Skeletal muscle tissue (tissue), 4 donors: ENCODE measurements around the gene NR4A3. TPM values are rescaled to one million over a fixed set of nuclear protein-coding genes. Genes with fewer than 3 reads are reported as not detected.
"Not testable (repeated sequence)": the region's sequence is repeated elsewhere in the genome, so short reads cannot be mapped to it uniquely, and the experiment has no call there.

Experiments used
- H3K27ac ChIP-seq: one replicate; pipeline ENCODE4 v1.7.0; 2013; ENCODE audit warnings: mild to moderate bottlenecking, low read depth, low read length, inconsistent platforms
- H3K27me3 ChIP-seq, 3 donors: one replicate each; pipeline ENCODE4 v1.7.0; 2013; ENCODE audit warnings: low read length in 3 of 3; ENCODE audit not compliant: control insufficient read depth in 3 of 3, insufficient read depth in 3 of 3
- H3K36me3 ChIP-seq, 3 donors: one replicate each; pipeline ENCODE4 v1.7.0; 2013; ENCODE audit warnings: low read length in 3 of 3; ENCODE audit not compliant: control insufficient read depth in 3 of 3, insufficient read depth in 3 of 3
- H3K4me1 ChIP-seq, 3 donors: one replicate each; pipeline ENCODE4 v1.7.0; 2013; ENCODE audit warnings: low read length in 3 of 3, mild to moderate bottlenecking in 3 of 3; ENCODE audit not compliant: control insufficient read depth in 3 of 3, insufficient read depth in 3 of 3
- H3K4me3 ChIP-seq, 3 donors: one replicate each; pipeline ENCODE4 v1.7.0; 2013; ENCODE audit warnings: low read length in 3 of 3
- H3K9ac ChIP-seq, 3 donors: one replicate each; pipeline ENCODE4 v1.7.0; 2013; ENCODE audit warnings: low read length in 3 of 3, mild to moderate bottlenecking in 3 of 3, moderate library complexity in 2 of 3, low read depth in 1 of 3
- H3K9me3 ChIP-seq, 3 donors: one replicate each; pipeline ENCODE4 v1.7.0; 2013; ENCODE audit warnings: low read length in 3 of 3; ENCODE audit not compliant: control insufficient read depth in 3 of 3
- total RNA-seq: library from RNA; depleted of rRNA; stranded (reverse); fragments of >200 nt; gene quantifications from one replicate; pipeline ENCODE4 v1.2.3, GENCODE V29; 2014
- donor health status: Osteomylitis.

Gene NR4A3
- total RNA-seq, 1 donor from 2014 or later = 2.1 TPM

GRCh38 chr9:99850736-99851499, 29.2 kb downstream of the NR4A3 start:
- Histone ChIP-seq H3K9me3 (no peaks in the 10 kb centered on the region), H3K27ac (no peak overlapping the region), H3K27me3 (no peaks in the 10 kb centered on the region), H3K4me3 (no peak overlapping the region), H3K9ac (no peak overlapping the region), H3K36me3 (peaks cover 6 to 45% (median 41%) of the 10 kb centered on the region in 3 donors), H3K4me1 (no peaks in the 10 kb centered on the region)

DNA sequence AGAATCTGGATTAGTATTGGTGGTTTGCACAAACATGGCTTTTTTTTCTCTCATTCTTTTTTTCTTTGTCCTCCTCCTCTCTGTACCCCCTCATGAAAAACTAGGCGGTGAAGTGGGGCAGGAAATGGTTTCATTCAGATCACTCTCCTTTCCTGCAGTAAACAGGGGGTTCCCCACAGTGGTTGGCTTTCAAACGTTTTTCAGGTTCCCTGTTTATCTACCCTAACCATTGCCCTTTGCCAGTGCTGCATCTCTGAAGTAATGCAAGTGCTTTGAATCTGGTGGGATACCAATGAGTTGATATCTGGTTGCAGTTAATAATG, 29.8 kb downstream of the NR4A3 start:
- Histone ChIP-seq H3K9ac (no peak overlapping the region), H3K27me3 (no peaks in the 10 kb centered on the region), H3K4me3 (no peak overlapping the region), H3K27ac (no peak overlapping the region), H3K4me1 (no peaks in the 10 kb centered on the region), H3K36me3 (peaks cover 6 to 45% (median 41%) of the 10 kb centered on the region in 3 donors), H3K9me3 (no peaks in the 10 kb centered on the region)

DNA sequence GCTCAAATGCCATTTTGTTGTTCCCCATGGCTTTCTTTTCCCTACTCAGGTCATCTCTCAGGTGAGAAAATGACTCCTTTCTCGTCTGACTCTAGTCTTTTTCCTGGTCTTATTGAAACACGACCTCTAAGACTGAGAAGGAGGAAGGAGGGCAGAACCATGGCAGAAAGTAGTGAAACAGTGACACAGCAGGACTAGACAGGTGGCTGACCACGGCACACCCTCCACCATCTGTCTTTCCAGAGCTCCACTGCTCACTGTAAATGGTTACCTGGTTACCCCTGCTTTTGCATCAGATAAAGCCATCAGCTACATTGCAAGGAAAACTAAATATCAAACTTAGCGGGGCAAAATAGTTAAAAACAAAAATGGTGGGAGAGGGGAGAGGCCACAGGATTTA, 30.9 kb downstream of the NR4A3 start:
- Histone ChIP-seq H3K36me3 (peaks cover 3 to 36% (median 33%) of the 10 kb centered on the region in 3 donors), H3K4me3 (no peak overlapping the region), H3K27me3 (no peaks in the 10 kb centered on the region), H3K4me1 (no peaks in the 10 kb centered on the region), H3K9ac (no peak overlapping the region), H3K9me3 (no peaks in the 10 kb centered on the region), H3K27ac (no peak overlapping the region)

GRCh38 chr9:99855467-99856176, 33.9 kb downstream of the NR4A3 start:
- Histone ChIP-seq H3K4me1 (no peaks in the 10 kb centered on the region), H3K27ac (no peak overlapping the region), H3K4me3 (no peak overlapping the region)

GRCh38 chr9:99857576-99857975, 35.9 kb downstream of the NR4A3 start:
- not testable (repeated sequence) for H3K4me1 ChIP-seq, H3K4me3 ChIP-seq, H3K9me3 ChIP-seq, H3K27me3 ChIP-seq, H3K9ac ChIP-seq, H3K36me3 ChIP-seq, H3K27ac ChIP-seq

More at GRCh38 chr9:99855467-99856176, 33.9 kb downstream of the NR4A3 start:
- no peaks in the 10 kb centered on the region for H3K9me3 ChIP-seq
- H3K27me3 ChIP-seq = no peaks in the 10 kb centered on the region
- H3K36me3 ChIP-seq = peaks cover 0 to 19% (median 17%) of the 10 kb centered on the region in 3 donors
- no peak overlapping the region for H3K9ac ChIP-seq

DNA sequence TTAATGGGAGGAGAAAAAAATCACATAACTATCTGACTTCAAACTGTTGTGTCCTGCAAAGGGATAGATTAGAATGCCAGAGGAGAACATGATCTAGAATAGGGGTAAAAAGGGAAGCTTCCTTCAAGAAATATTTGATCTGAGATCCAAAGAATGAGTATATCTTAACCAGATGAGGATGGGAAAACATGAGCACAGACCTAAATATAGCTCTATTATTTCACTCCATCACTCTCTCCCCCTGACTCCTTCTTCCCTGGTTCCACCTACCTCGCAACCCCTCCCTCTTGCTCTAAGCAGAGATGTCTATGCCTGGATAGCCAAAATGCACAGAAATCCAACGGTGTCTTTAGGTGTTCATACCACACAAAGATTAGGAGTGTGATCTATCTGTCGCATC, 36.4 kb downstream of the NR4A3 start:
- Histone ChIP-seq H3K36me3 (peaks cover 0 to 6% (median 0%) of the 10 kb centered on the region in 3 donors), H3K27ac (no peak overlapping the region), H3K4me1 (no peaks in the 10 kb centered on the region), H3K4me3 (no peak overlapping the region), H3K9me3 (no peaks in the 10 kb centered on the region), H3K9ac (no peak overlapping the region), H3K27me3 (no peaks in the 10 kb centered on the region)

- no peaks in the 10 kb centered on the region for H3K9me3 ChIP-seq
- H3K27me3 ChIP-seq = no peaks in the 10 kb centered on the region
- H3K27ac ChIP-seq = no peak overlapping the region
These were observed 37.7 kb downstream of the NR4A3 start for GRCh38 chr9:99859243-99859980.

GRCh38 chr9:99860266-99860665, 38.6 kb downstream of the NR4A3 start:
- Histone ChIP-seq H3K4me1 (no peaks in the 10 kb centered on the region), H3K36me3 (peaks cover 0 to 11% (median 4%) of the 10 kb centered on the region in 3 donors), H3K9me3 (no peaks in the 10 kb centered on the region), H3K9ac (no peak overlapping the region), H3K27me3 (no peaks in the 10 kb centered on the region), H3K27ac (no peak overlapping the region), H3K4me3 (no peak overlapping the region)

More at GRCh38 chr9:99859243-99859980, 37.7 kb downstream of the NR4A3 start:
- Histone ChIP-seq H3K4me3 (no peak overlapping the region), H3K9ac (no peak overlapping the region), H3K4me1 (no peaks in the 10 kb centered on the region), H3K36me3 (peaks cover 0 to 11% (median 4%) of the 10 kb centered on the region in 3 donors)

GRCh38 chr9:99863955-99864354, 42.3 kb downstream of the NR4A3 start:
- Histone ChIP-seq H3K27ac (no peak overlapping the region), H3K9ac (no peak overlapping the region), H3K9me3 (no peaks in the 10 kb centered on the region), H3K36me3 (peaks cover 0 to 5% (median 4%) of the 10 kb centered on the region in 3 donors), H3K27me3 (no peaks in the 10 kb centered on the region), H3K4me3 (no peak overlapping the region), H3K4me1 (no peaks in the 10 kb centered on the region)

DNA sequence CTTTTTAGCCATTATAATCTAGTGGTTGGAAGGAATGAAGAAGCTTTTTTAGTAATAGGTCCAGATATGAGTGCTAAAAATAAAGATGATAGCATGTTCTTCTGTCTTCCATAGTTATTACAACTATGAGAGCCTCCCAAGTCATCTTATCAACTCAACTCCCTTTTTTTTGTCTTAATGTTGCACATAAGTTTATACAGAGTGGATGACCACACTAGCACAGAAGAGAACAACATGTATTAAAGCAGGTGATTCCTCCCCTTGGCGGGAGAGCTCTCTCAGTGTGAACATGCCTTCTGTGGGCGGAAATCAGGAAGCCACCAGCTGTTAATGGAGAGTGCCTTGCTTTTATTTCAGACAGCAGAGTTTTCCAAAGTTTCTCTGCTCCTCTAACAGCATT, 44.7 kb downstream of the NR4A3 start:
- no peaks in the 10 kb centered on the region for H3K9me3 ChIP-seq
- H3K36me3 ChIP-seq = peaks cover 0 to 5% (median 4%) of the 10 kb centered on the region in 3 donors
- no peak overlapping the region for H3K4me3 ChIP-seq
- no peaks in the 10 kb centered on the region for H3K27me3 ChIP-seq
- no peaks in the 10 kb centered on the region for H3K4me1 ChIP-seq
- H3K9ac ChIP-seq = no peak overlapping the region
- no peak overlapping the region for H3K27ac ChIP-seq
